Activated CD4-positive, alpha-beta T cell treated with anti-CD3 and anti-CD28 coated beads for 24 hours (primary cell): ENCODE measurements around the gene ERC2.
"Not testable (repeated sequence)": the region's sequence is repeated elsewhere in the genome, so short reads cannot be mapped to it uniquely, and the experiment has no call there.

Source experiments
- DNase-seq, 2 donors: peaks; one replicate each; pipeline ENCODE4 v3.0.0-alpha.2; 2020; ENCODE audit warnings: low read depth in 2 of 2

ERC2 gene

DNA sequence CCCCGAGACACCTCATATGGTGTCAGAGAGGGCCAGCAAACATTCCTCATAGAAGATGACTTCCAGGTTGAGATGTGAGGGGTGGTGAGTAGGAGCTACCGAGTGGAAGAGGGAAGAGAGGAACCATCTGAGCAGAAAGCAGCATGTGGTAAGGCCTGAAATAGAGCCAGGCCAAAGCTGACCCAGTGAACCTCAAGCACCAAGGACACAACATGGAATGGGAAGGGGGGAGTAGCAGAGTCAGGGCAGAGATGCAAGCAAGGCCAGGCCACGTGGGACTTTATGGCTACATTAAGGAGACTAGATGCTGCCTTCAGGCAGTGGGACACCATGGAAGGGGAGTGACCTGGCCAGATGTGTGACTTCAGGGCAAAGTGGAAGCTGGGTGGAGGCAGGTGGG, 942.8 kb downstream of the ERC2 start:
- no peak for DNase-seq

DNA sequence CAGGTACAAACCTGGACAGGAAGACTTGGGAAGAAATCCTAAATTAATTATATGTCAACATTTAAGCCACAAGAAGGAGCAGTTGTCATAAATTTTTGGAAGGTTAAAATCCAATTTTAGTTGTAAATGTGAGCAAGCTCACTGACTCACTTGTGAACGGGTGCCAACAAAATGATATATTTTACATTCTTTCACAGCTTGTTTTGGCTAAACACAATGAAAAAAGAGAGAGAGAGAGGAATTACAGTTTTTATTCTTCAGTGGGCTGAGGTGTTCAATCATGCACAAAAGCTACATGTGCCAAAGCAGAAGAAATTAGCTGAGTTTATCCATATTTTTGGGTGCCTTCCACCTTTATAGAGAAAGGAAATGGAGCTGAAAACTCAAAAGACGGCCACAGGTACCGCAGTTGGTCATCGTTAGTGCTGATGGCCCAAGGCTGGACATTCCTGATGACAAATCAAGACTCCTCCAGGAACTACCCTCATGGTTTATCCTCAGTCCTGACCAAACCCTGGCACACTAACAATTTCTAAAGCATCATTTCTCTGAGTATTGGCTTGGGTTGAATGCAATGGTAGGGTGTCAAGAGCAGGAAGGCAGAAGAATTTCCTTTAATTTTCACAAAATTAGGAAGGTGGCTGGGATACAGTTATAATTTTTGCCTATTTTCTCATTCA, 943.6 kb downstream of the ERC2 start:
- DNase-seq = no peak

DNA sequence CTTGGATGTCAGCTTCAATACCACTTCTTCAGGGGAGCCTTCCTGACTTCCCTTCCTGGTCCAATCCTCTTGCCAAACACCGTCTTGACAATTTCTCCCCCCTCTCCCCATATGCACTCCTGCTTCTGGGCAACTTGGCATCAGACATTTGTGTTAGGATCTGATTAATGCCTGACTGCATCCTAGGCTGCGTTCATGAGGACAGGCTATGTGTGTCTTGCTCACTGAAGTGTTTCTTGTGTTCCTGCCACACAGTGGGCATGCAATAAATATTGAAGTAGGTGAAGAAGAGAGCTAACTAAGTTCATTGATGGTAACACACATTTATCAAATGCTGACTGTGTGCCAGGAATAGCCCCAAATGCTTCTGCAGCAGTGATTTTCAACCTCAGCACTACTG, 944.8 kb downstream of the ERC2 start:
- DNase-seq = no peak

DNA sequence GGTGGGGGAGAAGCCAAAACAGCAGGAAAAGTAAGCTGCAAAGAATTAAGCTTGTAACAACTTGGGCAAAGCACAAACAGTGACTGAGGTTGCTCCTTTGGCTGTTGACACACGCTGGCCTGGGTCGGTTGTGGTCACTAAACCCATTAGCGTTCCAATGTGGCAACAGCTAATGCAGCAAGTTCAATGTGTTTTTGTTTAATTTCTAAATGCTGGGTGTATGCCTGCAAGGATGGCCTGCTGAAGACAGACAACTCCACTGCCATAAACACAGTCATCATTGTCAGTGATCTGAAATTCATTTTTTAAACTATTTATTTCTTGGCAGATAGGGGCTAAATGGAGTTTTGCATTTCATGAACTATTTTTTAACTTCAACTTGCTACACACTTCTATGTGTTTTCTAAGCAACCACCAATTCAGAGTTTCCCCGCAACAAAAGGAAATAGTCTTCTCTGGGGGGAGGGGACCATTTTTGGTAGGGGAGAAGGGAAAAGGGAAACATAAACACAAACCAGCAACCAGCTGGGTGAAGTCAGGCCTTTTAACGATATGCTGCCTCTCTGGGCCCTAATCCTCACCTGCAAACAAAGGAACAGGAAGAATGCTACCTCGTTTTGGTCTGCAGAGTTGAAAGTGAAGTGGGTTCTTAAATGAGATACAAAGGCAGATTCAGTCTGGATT, 946.4 kb downstream of the ERC2 start:
- no peak for DNase-seq

DNA sequence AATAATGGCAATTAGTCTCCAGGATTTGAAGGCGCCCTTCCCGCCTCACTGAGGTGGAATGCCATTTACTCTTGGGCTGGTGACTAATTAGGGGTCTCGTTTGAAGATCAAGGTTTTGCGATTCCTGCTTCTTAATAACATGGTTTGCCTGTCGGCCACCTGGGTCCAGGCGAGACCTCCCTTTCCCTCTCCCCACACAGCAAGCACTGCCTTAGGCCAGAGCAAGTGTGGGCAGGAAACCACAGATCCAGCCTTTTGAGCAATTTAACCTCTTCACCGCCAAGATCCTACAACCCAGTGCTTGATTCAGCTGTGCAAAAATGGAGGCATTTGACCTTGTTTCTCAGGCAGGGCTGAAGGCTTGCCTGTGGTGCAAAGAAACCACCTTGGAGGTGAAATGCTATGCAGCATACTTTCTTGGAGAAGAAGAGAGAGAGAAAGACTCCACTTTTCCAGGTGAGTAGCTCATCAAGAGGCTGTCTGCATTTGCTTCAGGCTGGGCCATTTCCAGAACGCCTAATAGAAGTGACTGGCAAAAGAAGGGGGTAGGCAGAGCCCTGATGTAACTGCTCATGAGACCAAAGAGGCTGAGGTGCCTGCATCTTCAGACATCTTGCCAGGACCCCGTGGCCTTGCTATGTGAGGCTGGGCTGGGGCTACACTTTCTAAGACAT, 947.1 kb downstream of the ERC2 start:
- no peak for DNase-seq

DNA sequence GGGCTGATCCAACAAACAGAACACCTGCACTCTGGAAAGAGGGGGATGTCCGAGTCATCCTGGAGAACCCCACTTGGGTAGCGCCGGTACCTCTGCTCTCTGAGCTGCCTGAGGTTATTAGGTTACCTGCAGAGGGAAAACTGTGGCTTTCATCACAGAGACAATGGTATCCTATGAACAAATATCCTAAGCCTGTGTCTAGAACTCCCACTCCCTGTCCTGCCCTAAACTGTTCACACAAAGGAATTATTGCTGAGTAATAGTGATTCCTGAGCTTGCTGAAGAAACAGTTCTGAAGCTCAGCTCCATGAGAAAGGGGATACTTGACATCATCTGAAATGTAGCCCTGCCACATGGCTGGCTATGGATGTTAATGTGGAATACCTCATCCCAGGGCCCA, 949.2 kb downstream of the ERC2 start:
- DNase-seq = no peak

DNA sequence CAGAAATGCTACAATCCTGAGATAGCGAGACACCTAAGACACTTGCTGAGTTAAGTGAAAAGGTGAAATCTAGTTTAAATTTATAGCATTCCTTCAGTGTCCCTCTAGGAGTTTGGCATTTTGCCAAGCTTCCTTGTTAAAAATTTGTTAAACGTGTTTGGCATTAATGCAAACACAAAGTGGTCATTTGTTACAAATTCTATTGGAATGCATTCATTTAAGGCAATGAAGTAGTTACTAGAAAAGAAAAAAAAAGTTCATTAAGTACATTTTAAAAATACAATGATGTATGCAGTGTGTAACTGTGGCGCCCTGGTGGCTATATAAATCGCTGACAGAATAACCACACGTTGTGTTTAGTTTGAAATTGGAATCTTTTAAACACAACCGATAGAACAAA, 949.8 kb downstream of the ERC2 start:
- DNase-seq = no peak

DNA sequence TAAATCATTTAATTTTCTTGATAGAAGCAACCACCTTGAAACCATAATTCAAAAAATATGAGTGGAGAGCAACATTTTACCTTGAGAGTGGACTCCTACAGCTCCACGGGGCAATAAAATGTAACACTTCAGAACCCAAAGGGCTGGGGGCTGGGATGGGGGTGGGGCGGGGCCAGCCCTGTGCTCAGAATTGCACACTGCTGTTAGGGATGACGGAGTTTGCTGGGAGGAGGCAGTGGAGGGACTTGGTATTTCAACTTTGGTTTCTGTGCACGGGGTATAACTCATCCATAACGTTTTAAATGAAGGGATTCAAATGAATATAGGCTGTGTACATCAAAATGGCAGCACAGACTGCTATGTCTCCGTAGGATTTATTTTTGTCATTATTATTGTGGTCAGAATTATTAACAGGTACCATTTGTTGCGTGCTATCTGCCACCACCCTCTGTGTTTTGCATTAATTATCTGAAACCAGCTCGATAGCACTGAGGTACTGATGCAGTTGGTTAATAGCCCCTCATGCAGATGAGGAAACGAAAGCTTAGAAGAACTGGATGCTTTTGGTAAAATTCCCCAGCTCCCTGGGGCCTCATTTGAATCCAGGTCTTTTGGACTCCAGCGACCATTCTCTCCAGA, 951.8 kb downstream of the ERC2 start:
- no peak for DNase-seq

DNA sequence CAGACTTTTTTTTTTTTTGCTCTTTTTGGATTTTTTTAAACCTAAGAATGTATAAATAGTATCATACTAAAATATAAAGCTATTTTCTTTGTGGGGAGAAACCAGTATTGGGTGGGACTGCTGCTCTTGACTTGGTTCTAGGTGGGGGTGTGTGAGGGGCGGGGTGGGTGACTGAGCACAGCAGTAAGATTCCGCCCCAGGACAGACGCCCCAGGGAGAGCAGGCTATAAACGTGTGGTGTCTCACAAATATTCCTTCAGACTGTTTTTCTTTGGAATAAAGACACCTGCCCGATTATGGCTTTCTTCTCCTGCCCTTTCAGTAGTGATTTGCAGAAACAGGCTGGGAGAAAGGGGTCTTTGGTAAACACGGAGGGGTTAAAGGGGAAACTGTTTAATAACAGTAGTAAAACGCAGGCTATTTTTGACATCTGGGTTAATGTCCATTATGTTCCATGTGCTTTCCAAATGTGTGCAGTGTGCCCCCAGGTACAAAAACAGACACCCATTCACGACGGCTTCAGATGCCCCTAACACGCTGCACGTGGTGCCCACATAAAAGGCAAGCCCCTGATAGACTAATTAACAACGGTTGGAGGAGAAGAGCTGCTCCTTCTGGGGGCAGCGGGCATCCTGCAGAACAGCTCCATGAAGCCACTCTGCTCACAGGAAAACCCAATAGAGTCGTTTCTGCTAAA, 952.6 kb downstream of the ERC2 start:
- no peak for DNase-seq

DNA sequence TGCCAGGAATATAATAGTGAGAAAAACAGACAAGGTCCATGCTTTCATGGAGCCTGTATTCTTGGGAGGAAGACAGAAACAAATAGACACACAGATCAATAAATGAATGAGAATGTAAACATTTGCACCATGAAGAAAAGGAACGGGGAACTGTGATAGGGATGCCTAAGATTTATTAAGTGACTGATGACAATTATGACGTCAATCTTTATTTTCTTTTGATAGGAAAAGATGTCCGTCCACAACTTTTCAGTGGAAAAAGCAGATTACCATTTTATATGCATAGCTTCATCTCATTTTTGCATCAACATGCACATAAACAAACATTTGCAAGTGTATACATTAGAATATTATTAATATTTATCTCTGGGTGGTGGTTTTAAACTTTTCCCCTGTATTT, 953.3 kb downstream of the ERC2 start:
- DNase-seq = no peak

DNA sequence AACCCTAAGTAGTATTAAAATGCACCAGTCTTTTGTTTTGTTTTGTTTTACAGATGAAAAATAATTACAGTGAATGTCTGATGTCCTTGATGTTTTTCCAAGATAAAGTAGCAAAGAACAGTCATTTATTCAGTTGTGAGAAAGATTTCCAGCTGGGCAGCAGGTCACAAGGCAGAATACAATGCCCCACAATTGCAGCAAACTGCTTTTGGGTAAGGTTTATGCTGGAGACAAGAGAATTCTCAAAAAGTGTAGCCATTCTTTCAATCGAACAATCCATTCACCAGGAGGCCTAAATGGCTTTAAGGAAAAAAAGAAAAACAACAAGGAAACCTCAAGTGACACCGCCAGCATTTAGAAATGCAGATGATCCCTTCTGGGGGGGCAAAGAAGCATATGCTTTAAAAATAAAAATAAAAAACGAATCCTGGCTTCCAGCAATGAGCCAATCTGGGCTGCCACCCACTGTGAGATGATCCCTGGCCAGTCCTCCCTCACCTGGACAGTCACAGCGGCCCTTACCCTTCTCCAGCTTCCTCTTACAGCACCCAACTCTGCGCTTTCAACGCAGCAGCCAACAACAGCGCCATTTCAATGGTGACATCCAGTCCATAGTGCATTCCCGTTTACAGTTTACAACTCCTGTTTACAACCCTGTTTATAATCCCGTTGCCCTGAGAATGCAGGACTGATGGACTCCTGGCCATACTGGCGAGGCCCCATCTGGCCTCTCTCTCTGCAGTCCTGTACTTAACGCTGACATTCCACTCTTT, 955.5 kb downstream of the ERC2 start:
- no peak for DNase-seq

DNA sequence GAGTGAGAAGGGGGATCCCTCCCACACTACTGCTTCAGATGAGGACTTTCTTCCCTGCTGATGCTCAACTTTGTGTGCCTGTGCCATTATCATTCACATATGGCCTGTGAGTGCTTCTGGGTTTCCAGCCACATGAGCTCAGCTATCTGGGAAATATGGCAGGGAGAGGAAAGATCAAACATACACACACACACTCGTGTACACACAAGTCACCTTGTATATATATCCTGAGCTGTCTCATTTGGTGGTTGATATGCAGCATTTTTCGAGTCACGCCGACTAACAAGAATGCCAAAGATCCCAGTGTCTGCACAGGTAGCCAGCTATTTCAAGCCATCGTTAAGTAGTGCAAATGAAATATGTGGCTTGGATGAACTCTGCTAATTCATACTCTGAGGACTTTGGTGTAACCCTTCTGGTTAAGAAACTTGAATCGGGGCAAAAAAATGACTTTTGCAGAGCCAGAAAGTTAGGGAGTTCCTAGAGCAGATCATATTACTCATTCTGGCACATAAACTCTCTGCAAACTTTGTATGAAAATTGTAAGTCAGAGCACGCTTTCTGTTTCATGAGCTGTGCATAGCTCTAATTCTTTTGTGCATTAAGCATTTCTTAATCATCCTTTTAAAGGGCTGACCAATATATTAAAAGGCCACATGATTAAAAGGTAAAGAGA, 956.2 kb downstream of the ERC2 start:
- no peak for DNase-seq

DNA sequence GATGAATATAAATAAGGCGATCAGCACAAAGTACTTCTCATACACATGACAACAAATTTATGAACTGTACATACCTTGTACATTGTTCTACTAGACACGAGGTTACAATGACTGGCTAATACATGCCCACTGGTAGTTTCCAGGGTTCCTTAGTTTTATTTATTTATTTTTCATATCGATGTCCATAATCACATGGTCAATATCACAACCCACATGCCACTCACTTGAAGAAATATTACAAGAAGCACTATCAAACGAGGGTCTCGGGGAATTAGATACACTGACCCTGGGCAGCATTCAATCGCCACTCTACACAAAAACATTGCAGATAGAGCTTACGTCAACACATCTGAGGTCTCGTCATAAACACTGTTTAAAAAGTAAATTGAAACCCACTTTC, 959.9 kb downstream of the ERC2 start:
- DNase-seq = no peak

DNA sequence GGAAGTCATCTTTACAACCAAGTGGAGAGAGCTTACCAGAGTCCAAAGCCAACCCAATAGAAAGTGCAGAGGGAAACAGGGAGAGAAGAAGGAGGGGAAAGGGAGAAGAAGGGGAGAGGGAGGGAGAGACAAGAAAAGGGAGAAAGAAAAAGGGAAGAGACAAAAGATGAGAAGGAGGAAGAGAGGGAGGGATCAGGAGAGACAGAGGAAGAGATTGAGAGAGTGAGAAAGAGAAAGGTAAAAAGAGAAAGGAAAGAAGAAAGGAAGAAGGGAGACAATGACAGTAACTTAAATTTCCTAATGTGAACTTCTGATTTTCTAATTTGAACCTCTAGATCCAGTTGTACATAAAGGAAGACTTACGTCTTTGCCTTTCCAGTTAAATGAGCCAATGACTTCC, 960.5 kb downstream of the ERC2 start:
- DNase-seq = no peak

DNA sequence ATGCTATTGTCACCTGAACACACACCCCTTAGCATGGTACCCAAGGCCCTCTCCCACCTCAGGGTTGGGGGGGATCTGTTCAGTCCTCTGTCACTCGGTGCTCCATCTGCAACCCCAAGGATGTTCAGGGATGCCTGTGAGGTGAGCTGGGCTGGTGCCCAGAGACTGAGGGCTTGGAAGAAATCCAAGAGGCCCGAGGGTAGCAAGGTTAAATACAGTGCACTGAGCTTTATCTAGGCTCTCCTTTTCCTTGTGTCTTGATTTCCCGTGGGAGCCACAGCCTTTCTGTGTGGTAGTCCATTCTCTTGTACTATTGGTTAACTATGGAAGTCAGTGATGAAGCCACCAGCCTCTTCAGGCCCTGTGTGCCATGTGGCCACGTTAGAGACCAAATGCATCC, 962.5 kb downstream of the ERC2 start:
- no peak for DNase-seq

DNA sequence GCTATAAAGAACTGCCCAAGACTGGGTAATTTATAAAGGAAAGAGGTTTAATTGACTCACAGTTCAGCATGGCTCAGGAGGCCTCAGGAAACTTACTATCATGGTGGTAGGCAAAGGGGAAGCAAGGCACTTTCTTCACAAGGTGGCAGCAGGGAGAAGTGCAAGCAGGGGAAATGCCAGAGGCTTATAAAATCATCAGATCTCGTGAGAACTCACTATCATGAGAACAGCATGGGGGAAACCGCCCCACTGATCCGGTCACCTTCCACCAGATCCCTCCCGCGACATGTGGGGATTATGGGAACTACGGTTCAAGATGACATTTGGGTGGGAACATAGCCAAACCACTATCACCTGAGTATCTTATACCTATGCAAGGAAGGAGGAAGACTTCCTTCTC, 963.2 kb downstream of the ERC2 start:
- DNase-seq = not testable (repeated sequence)

DNA sequence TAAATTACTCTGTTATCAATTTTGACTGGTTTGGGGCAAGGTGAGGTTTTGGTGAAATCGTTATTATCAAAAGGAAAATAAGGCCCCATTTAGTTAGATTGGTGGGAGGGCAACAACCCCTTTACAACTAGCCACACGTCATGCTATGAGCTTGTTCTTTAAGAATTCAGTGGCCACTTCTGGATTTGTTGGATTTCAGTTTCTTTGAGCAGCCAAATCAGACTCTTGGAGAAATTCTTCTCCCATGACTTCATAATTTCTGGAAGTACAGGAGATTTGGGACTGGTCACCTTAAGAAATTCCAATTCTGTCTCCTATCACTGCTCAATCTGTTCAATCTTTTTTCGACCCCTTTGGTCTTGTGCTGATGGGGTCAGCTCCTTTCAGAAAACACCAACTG, 966.4 kb downstream of the ERC2 start:
- no peak for DNase-seq

DNA sequence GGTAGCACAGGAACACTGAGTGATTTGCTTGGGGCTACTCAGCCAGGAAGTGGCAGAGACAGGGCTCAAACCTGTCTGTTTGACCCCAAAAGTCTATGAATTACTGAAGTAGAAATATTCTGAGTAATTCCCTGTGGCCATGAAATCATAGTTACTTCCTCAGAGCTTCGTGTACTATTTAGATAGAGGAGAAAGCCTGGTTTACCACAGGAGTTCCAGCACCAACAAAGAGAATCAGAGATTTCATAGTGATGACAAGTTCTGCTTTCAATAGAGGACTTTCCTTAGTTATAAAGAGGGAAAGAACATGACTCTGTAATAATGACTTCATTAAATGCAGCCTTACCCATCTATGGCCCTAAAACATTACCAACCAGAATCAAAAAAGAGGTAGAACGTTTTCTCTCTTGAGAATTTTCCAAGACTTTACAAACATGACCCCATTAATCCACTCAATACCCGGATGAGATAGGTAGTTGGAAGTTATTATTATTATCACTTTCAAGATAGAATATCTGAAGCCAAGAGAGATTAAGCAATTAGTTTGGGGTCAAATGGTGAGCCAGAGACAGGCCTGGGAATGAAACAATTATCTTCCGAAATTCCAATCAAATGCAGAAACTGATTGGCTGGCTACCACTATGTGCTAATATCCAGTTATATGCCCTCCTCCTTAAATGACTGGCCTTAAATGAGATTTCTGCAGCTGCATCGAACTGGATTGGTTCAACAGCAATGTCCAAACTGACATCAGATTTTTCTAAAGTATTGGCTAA, 967.5 kb downstream of the ERC2 start:
- no peak for DNase-seq

DNA sequence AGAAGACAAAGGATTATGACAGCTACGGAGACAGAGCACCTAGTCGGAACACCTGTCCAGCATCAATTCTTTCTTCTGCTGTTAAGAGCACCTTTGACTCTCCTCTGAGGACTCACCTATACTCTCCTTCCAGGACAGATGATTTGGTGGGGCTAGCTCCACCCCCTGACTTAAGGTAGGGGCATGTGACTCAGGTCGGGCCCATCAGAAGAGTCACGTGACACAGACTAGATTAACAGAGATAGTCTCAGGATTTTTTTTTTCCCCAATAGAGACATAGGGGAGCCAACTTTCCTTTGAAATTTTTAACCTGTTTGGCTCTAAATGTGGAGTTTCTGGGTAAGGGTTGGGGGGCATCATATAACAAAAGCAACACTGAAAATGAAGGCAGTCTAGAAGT, 969.7 kb downstream of the ERC2 start:
- no peak for DNase-seq

DNA sequence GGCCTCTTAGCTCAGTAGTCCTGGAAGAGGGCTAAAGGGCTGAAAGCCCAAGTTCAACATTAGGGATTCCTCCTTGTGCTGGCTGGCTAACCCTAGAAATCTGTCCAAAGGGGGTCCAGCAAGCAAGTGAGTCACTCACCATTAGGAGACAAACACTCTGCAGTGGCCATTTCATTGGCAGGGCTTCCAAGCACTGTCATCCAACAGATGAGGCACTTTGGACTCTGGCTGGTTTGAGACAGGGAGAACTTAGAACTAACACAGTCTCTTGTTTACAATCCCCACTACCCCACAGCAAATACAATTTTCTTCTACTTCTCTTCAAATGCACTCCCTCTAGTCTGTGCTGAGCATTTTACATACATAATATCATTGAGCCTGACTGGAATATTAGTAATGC, 971.0 kb downstream of the ERC2 start:
- no peak for DNase-seq
